ENCODE results near the gene ZNF79. TPM values are rescaled to one million over a fixed set of nuclear protein-coding genes. Genes with fewer than 3 reads are reported as not detected.

ZNF79 gene
- total RNA-seq, 1 donor from 2014 or later: 9.5 TPM

- no peak overlapping the region for H3K27ac ChIP-seq
- H3K27me3 ChIP-seq (ENCODE audit: low read depth): no peaks in the 10 kb centered on the region
- H3K4me1 ChIP-seq: peaks cover 35% of the 10 kb centered on the region
- intact Hi-C loops (cut with DNase I): no loop called here
- H3K9me3 ChIP-seq: no peaks in the 10 kb centered on the region
- ATAC-seq (no peak), DNase-seq (no peak)
- H3K36me3 ChIP-seq: peaks cover 63% of the 10 kb centered on the region
- no peak for TF ChIP-seq CTCF (IDR thresholded peaks at IDR 0.05)
- H3K4me3 ChIP-seq: no peak overlapping the region
Measured at GRCh38 chr9:127448112-127448805, 24.1 kb downstream of the ZNF79 start.

GRCh38 chr9:127449332-127449966 lies 25.3 kb downstream of the ZNF79 start:
- TF ChIP-seq CTCF (IDR thresholded peaks at IDR 0.05): no peak
- DNase-seq (no peak), ATAC-seq (no peak)
- Histone ChIP-seq H3K4me3 (peak overlapping the region; percentile 81), H3K27me3 (ENCODE audit: low read depth) (no peaks in the 10 kb centered on the region), H3K4me1 (peaks cover 35% of the 10 kb centered on the region), H3K36me3 (peaks cover 55% of the 10 kb centered on the region), H3K9me3 (no peaks in the 10 kb centered on the region), H3K27ac (peak overlapping the region; percentile 56)
- intact Hi-C loops (cut with DNase I): no loop called here

- H3K27me3 ChIP-seq (ENCODE audit: low read depth): no peaks in the 10 kb centered on the region
- H3K4me1 ChIP-seq: peaks cover 38% of the 10 kb centered on the region
- peak overlapping the region; percentile 81 for H3K4me3 ChIP-seq
- H3K9me3 ChIP-seq: no peaks in the 10 kb centered on the region
- DNase-seq (no peak), ATAC-seq (peak; percentile 4 to 20)
- peaks cover 49% of the 10 kb centered on the region for H3K36me3 ChIP-seq
- peak overlapping the region; percentile 92 for H3K27ac ChIP-seq
- intact Hi-C loops (cut with DNase I): no loop called here
- TF ChIP-seq CTCF (IDR thresholded peaks at IDR 0.05): no peak
Measured at GRCh38 chr9:127450243-127450760, 26.1 kb downstream of the ZNF79 start.

GRCh38 chr9:127450830-127451607 lies 26.8 kb downstream of the ZNF79 start, which contains the start of the genes LRSAM1 and RPL12:
Gene LRSAM1, plus strand, starts transcription at chr9:127451510. Its CDS starts 3,018 bp downstream, at chr9:127454528.
Gene RPL12, minus strand, starts transcription at chr9:127451406. Its CDS starts 89 bp downstream, at chr9:127451317.
- Histone ChIP-seq H3K36me3 (peaks cover 48% of the 10 kb centered on the region), H3K27me3 (ENCODE audit: low read depth) (no peaks in the 10 kb centered on the region), H3K9me3 (no peaks in the 10 kb centered on the region), H3K4me3 (peak within 1 kb of the TSS; percentile 81), H3K27ac (peak within 1 kb of the TSS; percentile 92), H3K4me1 (peaks cover 44% of the 10 kb centered on the region)
- ATAC-seq (peak; percentile 91), DNase-seq (peak; percentile 97)
- intact Hi-C loops (cut with DNase I): no loop called here
- TF ChIP-seq CTCF (IDR thresholded peaks at IDR 0.05): no peak

GRCh38 chr9:127451608-127451857 lies 27.4 kb downstream of the ZNF79 start:
- Histone ChIP-seq H3K9me3 (no peaks in the 10 kb centered on the region), H3K27me3 (ENCODE audit: low read depth) (no peaks in the 10 kb centered on the region), H3K27ac (peak overlapping the region; percentile 92), H3K4me3 (peak overlapping the region; percentile 81), H3K36me3 (peaks cover 42% of the 10 kb centered on the region), H3K4me1 (peaks cover 44% of the 10 kb centered on the region)
- TF ChIP-seq CTCF (IDR thresholded peaks at IDR 0.05): no peak
- intact Hi-C loops (cut with DNase I): no loop called here
- no peak for ATAC-seq
- DNase-seq: no peak

All from lower lobe of right lung (tissue), 2 donors.